HG03103 (cell line): Measurements from ENCODE around the gene ZNF70.

Source experiments
- ATAC-seq: cut with Tn5 transposase; IDR thresholded peaks from one replicate; pipeline ENCODE4 v1.9.1; 2021; ENCODE audit warnings: low read depth; ENCODE audit not compliant: unreplicated experiment

The ZNF70 gene

DNA sequence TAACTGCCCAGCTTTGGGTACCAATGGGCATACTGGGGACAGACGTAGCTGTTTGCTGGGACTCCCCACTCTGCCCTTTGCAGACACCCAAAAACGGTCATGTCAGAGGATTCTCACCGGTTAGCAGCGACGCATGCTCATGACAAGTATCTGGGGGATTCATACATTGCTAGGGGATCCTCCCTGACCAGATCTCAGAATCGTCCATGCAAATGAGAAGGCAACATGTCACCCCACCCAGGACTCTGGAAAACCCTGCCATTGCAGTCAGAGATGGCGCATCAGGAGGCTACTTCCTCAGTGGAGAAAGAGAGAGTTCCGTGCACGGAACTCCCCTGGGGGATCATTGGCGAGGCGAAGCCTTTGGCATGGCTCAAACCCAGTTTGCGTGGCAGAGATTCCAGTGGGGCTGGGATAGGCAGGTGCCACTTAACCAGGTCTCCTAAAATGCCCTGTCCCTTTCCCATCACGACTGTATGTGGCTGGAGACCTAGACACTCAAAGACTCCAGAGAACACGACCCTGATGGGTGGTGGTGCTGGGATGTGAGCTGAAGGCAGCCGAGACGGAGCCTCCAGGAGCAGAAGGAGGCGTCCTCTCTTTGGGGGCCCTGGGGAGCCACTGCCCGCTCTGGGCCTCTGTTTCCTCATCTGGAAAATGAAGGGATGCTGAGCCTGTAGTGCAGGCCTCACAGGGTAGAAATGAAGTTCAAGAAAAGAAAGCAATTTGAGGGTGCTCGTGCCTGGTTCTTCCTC is 55.2 kb downstream of the ZNF70 start:
- ATAC-seq = no peak

DNA sequence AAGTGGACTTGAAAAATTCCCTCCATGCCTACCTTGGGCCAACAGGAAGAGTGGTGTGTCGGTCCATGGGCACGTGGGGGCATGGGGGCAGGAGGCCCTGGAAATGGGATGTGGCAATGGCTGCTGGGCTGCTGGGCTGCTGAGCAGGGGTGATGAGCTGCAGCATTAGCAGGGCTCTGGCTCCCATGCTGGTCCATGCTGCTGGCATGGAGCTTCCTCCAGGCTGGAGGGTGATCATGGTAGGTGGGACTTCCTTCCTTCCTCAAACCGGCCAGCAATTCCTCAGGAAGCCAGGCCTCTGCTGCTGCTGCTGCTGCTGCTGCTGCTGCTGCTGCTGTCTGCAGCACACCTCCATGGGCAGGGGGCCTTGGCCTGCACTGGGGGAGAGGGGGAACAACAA is 55.8 kb downstream of the ZNF70 start:
- no peak for ATAC-seq

DNA sequence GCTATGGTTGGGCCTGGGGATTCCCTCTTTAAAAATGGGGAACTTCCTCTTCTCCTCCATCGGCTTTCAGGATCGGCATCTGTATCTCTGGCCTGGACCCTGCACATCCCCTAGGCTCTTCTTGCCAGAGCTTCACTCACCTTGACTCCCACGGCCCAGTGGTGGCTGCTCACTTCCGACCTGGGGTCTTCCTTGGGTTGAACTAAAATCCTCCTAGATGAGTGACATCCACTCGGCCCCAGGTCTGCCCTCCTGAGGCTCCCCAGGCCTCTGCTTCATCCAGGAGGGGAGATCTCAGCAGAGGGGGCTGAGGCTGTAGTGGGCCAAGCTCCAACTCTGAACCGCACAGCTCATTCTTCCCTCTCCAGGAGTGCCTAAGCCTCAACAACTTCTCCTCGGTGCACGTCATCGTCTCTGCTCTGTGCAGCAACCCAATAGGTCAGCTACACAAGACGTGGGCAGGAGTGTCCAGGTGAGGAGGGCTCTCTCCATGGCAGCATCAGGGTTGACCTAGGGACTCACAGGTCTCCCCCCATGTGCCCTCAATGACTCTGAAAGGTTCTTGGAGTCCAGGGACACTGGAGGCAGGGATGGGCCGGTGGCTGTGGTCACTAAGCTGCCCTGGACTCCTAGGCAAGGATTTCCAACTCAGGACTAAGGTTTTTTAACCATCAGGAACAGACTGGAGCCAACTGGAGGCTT is 56.8 kb downstream of the ZNF70 start:
- ATAC-seq = no peak

DNA sequence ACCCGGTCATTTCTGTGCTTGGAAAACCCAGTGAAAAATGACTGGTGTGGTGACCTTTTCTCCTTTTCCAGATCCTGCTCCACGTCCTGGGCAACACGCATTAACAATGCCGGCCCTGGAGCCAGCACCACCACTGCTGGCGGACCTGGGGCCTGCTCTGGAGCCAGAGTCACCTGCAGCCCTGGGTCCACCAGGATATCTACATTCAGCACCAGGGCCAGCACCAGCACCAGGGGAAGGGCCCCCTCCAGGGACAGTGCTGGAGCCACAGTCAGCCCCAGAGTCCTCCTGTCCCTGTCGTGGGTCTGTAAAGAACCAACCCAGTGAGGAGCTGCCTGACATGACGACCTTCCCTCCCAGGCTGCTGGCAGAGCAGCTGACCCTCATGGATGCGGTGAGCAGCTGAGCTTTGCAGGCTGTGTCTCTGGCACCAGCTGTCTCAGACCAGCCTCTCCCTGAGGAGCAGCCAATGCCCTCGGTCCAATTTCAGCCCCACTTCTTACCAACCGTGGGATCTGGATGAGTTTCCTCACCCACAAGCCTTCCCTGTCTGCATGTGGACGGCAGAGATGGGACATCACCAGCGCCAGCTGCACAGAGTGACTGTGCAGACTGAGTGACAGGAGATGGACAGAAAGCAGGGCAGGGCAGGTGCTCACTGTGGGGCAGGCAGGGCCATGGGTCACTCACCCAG is 58.2 kb downstream of the ZNF70 start:
- no peak for ATAC-seq

- ATAC-seq = no peak
These were observed 59.0 kb downstream of the ZNF70 start for GRCh38 chr22:23691748-23692423.

- ATAC-seq = no peak
These were observed 60.2 kb downstream of the ZNF70 start, which contains the start of gene RGL4 for GRCh38 chr22:23690713-23691112. Gene RGL4, plus strand, starts transcription at chr22:23691013. Its CDS starts 1,018 bp downstream, at chr22:23692031.

GRCh38 chr22:23689414-23689813 is 61.5 kb downstream of the ZNF70 start:
- ATAC-seq = no peak
